Right ventricle myocardium inferior (tissue), 1 donor: ENCODE measurements around the gene BSG. TPM values are rescaled to one million over a fixed set of nuclear protein-coding genes. Genes with fewer than 3 reads are reported as not detected.
"Not testable (repeated sequence)": the region's sequence is repeated elsewhere in the genome, so short reads cannot be mapped to it uniquely, and the experiment has no call there.

ENCODE experiments used
- ATAC-seq: fragments of 200-7000 bp; cut with Tn5 transposase; one replicate; pipeline ENCODE4 v1.9.1; 2020; ENCODE audit warnings: mild to moderate bottlenecking, moderate library complexity
- DNase-seq: peaks from one replicate; pipeline ENCODE4 v3.0.0; 2021; ENCODE audit errors: missing footprints
- intact Hi-C: fragments of 100-400 bp; cut with DNase I; formaldehyde crosslinking; loops from one replicate; pipeline ENCODE4 v1.11.0; 2022
- total RNA-seq: library from RNA; stranded (reverse); fragmentation: NEBNext Ultra II Directional; extraction: Animal tissue kit (Norgen Biotek cat#: 25700); gene quantifications from one replicate; pipeline ENCODE4 v1.2.1, GENCODE V29; 2021
- donor health status: DM: no; HTN: yes; CAD: no; lungs with severe emphysema.

Gene BSG
- total RNA-seq, 1 donor from 2014 or later: 1,651 TPM

DNA sequence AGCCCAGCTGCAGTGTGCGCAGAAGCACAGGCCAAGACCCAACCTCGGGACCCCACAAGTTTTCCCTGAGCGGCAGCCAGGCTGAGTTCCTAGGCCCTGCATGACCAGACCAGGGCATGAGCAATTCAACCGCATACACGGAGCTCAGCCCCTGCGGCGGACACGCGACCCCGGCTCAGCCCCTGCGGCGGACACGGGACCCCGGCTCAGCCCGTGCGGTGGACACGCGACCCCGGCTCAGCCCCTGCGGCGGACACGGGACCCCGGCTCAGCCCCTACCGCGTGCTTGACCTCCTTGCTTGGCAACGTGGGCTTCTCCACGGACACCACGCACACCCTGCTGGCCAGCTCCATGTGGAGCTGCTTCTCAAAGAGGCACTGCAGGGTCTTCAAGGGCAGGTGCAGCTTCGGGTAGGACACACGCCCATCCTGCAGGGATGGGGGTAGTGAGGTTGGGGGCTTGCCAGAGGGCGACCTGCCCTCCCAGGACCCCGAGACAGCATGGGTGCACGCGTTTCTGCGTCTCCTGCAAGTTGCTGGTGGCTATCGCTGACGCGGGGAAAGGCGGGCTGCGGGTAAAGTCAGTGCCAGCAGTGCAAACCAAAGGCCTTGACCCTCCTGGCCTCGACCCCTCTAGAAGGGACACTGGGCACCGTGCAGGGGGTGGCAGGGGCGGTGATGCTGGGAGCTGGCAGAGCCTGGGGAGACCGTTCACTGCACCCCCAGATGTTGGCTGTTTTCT, 51.0 kb downstream of the BSG start:
- ATAC-seq (no peak), DNase-seq (no peak)
- intact Hi-C loops: no loop called here

DNA sequence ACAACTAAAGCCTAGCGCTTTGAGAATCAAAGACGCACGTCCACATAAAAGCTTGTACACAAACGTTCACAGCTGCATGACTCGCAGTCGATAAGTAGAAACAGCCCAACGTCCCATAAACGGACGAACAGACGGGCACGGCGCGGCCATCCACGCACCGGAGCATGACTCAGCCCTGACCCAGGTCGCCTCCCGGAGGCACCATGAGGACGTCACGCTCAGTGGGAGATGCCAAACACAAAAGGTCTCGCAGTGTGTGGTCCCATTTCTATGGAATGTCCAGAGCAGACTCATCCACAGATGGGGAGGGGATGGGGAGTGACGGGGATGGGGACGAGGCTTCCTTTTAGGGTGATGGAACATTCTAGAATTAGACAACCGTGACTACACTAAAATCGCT, 51.6 kb downstream of the BSG start:
- DNase-seq (no peak), ATAC-seq (no peak)
- intact Hi-C loops: no loop called here

DNA sequence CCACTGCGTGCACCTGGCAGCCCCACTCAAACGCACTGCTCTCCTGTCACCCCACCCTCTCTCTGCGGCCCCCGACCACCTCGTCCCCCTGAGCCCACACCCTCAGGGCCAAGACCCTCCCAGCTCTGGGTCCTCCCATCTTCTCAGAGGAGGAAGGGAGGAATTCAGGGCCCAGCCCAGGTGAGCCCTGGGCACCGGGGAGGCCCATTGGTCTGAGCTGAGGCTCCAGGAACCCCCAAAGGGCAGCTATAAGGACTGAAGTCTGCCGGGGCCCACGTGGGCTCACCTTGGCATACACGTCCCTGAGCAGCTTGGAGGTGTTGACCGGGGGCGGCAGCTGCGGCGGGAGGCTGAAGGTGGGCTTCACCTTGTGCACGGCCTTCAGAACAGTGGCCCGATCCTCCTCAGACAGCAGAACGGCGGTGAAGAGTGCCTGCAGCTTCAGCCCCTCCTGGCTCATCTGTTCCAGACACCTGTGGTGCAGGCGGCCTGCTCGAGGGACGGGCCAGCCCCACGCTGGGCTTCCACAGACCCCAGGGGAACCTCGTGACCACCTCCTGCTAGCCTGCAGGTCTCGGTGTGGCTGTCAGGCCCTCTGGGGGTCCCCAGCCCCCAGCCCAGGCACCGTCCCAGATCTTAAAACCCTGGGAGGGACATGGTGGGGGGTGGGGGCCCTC, 52.2 kb downstream of the BSG start:
- DNase-seq: no peak
- intact Hi-C loops: no loop called here
- ATAC-seq: no peak

DNA sequence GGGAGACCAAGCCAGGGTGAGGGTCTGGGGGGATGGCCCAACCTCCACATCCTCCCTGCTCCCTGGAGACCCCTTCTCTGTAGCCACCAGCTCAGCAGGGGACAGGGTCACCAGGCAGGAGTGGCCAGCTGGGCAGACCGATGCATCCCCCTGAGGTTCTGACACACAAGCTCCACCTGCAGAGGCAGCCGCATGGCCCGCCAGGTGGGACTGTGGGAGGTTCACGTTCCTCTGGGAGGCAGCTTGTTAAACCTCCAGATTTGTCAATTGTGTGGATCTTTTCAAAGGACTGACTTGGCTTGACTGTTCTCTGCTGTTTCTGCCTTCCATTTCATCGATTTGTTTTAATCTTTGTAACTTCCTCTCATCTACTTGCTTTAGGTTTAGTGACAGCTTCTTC, 52.9 kb downstream of the BSG start:
- intact Hi-C loops: no loop called here
- no peak for ATAC-seq

DNA sequence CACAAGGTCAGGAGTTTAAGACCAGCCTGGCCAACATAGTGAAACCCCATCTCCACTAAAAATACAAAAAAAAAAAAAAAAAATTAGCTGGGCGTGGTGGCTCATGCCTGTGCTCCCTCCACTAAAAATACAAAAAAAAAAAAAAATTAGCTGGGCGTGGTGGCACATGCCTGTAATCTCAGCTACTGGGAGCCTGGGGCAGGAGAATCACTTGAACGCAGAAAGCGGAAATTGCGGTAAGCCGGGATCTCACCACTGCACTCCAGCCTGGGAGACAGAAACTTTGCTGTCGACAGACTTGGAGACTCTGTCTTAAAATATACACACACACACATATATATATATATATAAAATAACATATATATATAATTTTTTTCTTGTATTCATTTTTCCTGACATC, 54.2 kb downstream of the BSG start:
- intact Hi-C loops, DNase-seq, ATAC-seq: not testable (repeated sequence)

More for the DNA sequence above, 52.9 kb downstream of the BSG start:
- DNase-seq: no peak

DNA sequence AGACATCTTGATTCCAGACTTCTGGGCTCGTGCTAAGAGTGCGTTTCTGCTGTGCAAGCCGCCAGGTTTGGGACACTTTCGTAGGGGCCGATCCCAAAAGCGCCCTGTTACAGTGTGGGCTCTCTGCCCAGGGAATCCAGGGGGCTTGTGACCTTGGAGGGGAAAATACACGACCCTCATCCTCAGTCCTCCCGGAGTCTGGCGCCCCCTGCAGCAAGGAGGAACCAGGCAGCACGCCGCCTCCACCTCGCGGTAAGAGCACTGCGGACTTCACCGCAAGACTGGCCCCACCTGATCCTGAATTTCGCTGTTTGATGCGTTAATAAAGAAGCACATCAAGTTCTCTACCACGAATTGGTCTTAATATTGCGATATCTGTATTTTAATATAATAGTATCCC, 55.8 kb downstream of the BSG start:
- no peak for ATAC-seq
- intact Hi-C loops: no loop called here
- no peak for DNase-seq

DNA sequence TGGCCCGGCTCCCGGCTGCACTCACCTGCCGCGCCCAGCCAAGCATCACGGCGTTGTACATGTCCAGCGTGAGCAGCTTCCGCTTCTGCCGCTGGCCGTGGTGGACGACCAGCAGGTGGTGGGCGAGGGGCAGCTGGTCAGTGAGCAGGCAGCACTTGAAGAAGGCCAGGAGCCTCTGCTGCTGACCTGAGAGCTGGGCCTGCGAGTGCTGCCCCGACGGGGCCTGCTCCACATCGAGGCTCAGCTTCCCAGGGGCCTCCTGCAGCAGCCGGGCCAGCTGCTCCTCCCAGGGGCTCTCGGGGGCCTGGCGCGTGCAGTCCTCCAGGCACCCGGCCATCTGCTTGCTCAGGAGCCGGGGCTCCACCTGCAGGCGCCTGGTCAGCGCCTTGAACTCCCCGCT, 57.1 kb downstream of the BSG start:
- intact Hi-C loops, DNase-seq, ATAC-seq: not testable (repeated sequence)

DNA sequence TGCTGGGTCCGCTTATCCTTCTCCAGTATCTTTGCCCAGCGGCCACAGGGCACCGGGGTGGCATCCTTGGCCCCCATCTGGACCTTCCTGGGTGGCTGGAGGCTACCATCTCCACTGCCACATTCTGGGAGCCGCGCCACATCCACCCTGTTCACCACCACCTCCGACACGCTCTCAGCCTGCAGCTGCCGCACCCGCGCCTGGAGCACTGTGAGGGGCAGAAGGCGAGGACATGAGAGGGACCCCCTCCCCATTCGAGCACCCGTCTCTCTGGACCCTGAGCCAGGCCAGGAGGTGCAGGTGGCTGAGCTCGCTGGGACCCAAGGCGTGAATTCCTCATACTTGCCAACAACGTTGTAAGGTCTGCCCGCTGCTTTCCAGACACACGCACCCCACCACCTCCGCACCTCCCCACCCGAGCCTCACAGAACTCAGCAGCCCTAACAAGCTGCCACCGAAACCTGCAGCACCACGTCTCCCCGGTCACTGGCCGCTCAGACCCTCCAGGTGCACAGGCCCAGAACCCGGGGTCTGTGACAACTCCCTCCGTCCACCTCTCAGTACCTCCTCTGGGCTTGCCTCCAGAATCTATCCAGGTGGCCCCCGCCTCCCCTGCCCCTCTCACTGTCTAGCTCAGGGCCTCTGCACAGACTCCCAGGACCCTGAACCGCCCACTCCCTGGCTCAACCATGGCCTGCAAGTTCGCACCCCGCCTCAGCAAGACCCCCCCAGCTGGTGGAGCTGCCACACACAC, 57.7 kb downstream of the BSG start:
- intact Hi-C loops: loop anchor here (5.0 kb wide), 2 partner anchors 58 to 98 kb away; partner anchors contain the start of genes BSG and CDC34
- DNase-seq: no peak
- no peak for ATAC-seq

DNA sequence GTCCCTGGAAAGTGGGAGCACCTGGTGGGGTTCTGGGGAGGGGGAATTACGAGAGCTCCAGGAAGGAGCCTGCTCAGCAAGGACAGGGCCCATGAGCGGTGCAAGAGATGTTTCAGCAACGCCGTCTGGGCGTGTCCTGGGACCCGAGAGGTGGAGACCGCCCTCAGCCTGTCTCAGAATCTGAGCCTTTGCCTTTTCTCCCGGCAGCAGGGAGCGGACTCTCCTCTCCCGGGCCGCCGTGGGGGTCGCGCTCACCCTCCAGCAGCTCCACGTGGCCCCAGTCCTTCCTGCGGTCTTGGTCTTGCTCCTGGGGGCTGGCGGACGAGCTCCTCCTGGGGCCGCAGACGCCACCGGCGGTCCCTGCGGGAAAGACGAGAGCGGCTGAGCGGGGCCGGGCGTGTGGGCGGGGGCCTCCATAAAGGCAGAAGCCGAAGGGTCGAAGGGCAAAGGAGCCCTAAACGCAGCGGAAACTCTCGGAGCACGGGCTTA, 60.2 kb downstream of the BSG start:
- no peak for DNase-seq
- no peak for ATAC-seq
- intact Hi-C loops: loop anchor here (5.0 kb wide), 2 partner anchors 60 to 100 kb away; partner anchors contain the start of genes BSG and CDC34

Other genes with a start within 250 kb of the BSG start
- gene MIER2, start 227.8 kb upstream of the BSG start, total RNA-seq: 16.3 TPM
- 1.0 TPM for gene C2CD4C, start 163.4 kb upstream of the BSG start, total RNA-seq
- 10.7 TPM for gene SHC2, start 111.6 kb upstream of the BSG start, total RNA-seq
- 0.19 TPM for gene MADCAM1, start 76.1 kb upstream of the BSG start, total RNA-seq
- gene TPGS1, start 65.1 kb upstream of the BSG start, total RNA-seq: 10.3 TPM
- gene CDC34, start 40.8 kb upstream of the BSG start, total RNA-seq: 109 TPM
- not detected for gene GZMM, start 28.5 kb upstream of the BSG start, total RNA-seq
- gene HCN2, start 17.3 kb downstream of the BSG start, total RNA-seq: 4.5 TPM
- 51.2 TPM for gene POLRMT, start 60.9 kb downstream of the BSG start, total RNA-seq
- not detected for gene FGF22, start 67.3 kb downstream of the BSG start, total RNA-seq
- gene RNF126, start 90.6 kb downstream of the BSG start, total RNA-seq: 19.7 TPM
- 37.1 TPM for gene FSTL3, start 103.8 kb downstream of the BSG start, total RNA-seq
- not detected for gene PRSS57, start 122.9 kb downstream of the BSG start, total RNA-seq
- gene PALM, start 136.3 kb downstream of the BSG start, total RNA-seq: 34.0 TPM
- gene MISP, start 178.5 kb downstream of the BSG start, total RNA-seq: not detected
- gene PTBP1, start 224.9 kb downstream of the BSG start, total RNA-seq: 67.6 TPM
- not detected for gene PLPPR3, start 249.4 kb downstream of the BSG start, total RNA-seq